ENCODE measurements around the gene LAMA2.

The LAMA2 gene

DNA sequence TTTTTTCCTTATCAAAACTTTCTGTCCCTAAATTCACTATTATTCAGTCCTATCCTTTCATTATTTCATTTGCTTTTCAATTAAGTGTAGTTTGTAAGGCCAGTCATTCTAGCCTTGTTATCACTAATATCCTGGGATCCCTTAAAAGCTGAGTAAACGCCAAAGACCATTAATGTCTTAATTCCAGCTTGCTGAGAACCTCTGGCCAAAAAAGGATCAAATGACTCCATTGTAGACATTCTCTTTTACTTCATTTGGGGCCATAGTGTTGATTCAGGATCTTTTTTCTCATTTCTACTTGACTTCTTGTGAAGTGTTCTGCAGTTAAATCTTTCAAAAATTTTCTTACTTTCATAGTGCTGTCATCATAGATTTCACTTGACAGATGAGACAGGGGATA, 379.7 kb downstream of the LAMA2 start:
- no peak for DNase-seq (ENCODE audit: low read depth in 2 of 2)

DNA sequence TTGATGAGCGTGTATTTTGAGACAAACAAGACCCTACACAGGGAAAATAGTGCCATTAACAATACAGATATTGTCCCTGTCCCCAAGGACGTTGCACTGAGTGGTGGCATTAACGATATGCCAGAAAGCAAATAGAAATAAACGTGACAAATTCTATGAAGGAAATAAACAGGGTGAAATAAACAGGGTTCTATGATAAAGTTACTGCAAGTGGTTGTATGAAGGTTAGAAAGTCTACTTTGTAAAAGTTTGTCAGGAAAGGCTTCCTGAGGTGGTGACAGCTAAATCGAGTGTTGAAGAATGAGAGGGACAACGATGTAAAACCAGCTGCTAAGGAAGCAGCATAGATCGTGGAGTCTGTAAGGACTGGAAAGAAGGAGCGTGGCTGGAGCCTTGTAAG, 380.2 kb downstream of the LAMA2 start:
- no peak for DNase-seq (ENCODE audit: low read depth in 2 of 2)

DNA sequence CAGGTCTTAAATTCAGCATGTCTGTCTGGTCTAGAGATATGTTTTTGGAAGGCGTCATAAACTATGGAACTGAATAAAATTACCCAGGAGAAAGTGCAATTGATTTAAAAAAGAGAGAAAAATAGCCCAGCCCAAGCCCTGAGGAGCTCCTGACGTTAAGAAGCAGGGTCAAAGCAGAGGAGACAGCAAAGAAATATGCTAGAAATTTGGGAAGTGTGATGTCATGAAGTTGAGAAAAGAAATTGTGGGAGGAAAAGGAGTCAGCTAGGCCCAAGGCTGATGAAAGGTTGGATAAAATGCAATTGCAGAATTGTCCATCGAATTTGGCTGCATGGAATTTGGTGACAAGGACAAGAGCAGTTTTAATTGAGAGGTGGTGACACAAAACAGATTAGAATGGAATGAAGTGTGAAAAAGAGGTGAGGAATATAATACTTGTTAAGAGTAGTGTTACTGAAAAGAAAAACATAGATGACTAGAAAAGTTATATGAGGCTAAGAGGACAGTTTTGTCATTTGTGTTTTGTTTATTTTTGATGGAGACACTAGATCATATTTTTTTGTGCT, 381.6 kb downstream of the LAMA2 start:
- DNase-seq (ENCODE audit: low read depth in 2 of 2), result no peak

DNA sequence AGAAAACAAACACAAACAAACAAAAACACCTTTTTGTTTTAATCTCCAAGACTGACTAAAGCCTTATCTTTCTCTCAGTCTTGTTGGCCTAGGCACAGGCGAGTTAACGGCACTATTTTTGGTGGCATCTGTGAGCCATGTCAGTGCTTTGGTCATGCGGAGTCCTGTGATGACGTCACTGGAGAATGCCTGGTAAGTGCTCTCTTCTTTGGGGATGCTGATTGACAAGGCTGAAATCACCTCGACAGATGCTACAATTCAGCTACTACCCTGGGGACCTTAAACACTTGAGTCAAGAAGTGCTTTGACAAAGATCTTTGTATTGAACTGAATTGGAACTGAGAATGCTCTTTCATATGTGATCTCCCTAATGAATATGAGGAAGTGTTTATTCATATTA, 384.1 kb downstream of the LAMA2 start:
- no peak for DNase-seq (ENCODE audit: low read depth in 2 of 2)

DNA sequence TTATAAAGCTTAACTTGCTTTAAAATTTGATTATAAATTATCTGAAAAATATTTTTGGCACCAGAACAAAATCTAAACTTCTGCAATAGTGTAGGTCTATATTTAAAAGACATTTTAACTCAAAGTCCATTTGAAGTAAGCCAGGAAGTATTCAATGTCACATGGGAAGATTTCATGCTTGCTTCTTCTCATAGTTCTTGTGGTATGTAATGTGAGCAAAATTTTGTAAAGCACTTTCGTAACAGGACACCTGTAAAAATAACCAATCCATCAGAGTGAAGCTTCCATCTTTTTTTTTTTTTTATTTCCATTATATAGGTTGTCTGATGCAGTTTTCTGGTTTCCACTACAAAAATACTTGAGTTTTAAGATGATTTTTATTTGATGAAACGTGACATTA, 386.1 kb downstream of the LAMA2 start:
- no peak for DNase-seq (ENCODE audit: low read depth in 2 of 2)

DNA sequence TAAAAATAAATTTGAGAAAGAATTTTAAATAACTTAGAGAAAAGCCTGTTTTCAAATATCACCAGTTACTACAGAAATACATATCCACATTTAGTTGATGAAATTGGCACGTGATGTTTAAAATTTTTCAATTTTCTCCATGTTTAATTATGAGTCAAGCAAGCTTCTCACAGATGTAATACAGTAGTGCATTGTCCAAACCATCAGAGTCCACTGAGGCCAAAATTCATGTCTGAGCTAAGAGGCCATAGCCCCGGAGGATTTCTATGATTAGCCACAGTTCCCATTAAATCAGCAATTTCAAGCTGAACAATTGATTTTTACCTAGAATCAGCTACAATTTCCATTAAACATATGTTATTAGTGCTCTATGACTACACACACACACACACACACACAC, 387.0 kb downstream of the LAMA2 start:
- no peak for DNase-seq (ENCODE audit: low read depth in 2 of 2)

DNA sequence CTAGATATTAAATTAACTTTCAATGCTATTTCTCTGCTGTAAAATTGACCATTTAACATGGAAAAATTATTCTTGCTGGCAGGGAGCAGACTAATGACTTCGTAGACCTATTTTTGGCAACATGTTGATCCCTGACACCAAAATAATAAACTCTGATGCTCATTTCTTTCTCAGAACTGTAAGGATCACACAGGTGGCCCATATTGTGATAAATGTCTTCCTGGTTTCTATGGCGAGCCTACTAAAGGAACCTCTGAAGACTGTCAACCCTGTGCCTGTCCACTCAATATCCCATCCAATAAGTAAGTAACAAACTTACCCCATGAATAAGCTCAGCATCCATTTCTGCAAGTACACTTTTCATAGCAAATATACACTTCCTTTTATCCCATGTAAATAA, 387.5 kb downstream of the LAMA2 start:
- DNase-seq (ENCODE audit: low read depth in 2 of 2), result no peak

DNA sequence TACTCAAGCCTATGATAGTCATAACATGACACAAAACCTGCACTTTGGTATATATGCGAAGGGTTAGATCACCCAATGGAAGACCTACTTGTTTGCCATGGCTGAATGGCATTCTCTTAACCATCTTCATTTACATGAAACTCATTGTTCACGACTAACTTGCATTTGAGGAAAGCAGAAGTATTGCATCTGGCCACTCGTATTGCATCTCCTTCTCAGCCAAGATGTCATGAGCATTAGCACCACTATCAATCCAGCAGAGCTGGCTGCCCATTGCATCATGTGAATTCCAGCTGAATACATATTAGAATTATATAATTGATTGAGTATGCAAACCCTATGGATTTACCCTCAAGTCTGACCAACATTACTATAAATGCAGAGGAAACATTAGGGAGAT, 390.2 kb downstream of the LAMA2 start:
- DNase-seq (ENCODE audit: low read depth in 2 of 2), result no peak

DNA sequence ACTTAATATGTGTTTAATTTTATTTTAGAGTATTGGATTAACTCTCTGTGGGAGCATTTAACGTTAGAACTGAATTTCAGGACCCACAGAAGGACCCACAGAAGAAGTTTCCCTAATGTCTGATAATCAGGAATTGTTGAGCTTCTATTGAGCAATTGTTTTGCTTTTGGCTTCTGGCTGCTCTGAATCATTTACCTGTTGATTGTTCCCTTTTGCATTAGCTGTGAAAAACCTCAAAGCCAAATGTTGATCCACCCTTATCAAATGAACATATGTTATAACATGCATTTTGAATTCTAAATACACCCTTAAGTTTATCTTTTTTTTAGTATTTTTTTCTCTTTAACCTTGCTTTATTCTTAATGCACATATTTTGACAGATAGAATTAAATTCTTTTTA, 393.5 kb downstream of the LAMA2 start:
- DNase-seq (ENCODE audit: low read depth in 2 of 2), result no peak

DNA sequence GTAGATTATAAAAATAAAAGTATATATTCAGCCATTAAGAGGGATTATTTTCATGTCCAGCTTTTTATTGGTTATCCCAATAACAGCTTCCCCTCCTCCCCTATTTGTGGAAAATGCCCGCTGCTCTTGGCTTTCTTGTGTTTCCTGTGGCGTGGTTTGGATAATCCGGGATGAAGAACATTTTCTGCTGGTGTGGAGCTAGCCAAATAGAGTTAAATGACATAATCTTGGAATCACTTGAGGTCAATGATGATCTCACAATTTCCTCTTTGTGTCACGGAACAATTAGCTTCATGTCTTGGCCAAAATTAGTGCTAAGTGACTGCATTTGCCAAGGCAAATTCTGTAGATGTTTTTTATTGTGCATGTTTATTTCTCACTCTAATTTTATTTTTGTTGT, 394.0 kb downstream of the LAMA2 start:
- no peak for DNase-seq (ENCODE audit: low read depth in 2 of 2)

DNA sequence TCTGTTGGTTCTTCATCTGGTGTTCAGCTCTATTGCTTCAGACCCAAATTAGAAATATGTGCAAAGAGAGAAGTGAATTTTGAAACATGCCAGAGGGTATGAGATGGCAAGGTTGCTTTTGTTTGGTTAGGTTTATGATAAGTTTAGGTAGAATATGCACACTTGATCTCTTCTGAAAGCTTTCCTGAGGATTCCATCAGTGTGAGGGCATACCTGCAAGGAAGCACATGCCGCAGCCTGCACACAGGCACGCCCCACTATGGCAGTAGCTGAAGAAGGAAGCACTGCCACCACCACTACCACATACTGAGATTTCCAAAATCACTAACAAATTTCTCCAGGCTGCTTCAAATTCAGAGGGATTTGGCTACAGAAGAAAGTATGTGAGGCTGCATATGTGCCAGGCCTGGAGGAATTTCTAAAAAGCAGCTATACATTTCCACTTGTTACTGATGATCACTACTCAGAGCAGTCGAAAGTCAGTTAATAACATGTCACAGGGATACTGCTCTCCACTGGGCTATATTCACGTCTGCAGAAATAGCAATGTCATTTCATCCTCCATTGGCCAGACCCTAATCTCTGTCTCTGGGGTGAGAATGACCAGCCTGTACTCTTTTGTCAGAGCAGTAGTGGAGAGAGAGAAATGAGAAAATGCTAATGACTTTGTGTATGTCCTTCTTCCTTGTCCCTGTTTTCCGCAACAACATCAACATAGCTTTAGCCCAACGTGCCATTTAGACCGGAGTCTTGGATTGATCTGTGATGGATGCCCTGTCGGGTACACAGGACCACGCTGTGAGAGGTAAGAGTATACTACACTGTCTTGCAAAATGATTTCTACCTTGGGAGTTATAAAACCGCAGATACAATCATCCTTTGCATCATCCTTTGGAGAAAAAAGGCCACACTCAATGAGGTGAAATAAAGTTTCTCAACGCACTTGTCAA, 396.7 kb downstream of the LAMA2 start:
- no peak for DNase-seq (ENCODE audit: low read depth in 2 of 2)

DNA sequence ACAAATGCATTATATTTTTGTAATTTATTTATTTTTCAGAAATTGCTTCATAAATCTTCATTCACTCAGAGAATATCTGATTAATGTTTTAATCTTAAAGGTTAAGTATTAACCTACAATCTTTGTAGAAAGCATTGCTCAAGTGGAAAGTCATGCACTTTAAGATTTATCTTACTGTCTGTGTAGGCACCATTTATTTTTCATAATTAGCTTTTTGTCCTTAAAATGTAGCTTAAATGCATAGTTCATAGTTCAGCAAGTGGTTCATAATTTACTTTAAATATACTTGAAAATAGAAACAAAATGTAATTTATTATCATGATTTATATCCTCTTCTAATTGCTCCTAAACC, 397.3 kb downstream of the LAMA2 start:
- no peak for DNase-seq (ENCODE audit: low read depth in 2 of 2)

DNA sequence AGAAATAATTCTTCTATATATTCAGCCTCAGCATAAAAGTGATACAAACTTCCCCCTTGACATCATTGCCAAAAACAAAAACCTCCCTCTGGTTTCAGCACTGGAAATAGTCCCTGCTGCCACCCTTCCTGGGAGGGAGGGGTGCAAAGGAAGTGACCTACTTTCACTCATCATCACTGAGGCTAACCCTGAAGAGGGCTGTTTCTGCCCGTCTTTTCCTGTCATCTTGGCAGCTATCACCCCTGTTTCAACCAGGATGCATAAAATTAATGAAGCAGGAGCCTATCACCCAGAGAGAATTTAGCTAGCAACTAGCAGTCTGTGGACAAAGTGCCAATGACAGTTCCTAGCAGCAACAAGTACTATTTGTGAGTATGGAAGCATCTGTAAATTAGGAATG, 397.8 kb downstream of the LAMA2 start:
- DNase-seq (ENCODE audit: low read depth in 2 of 2), result peak in 1 of 2 donors; percentile 14

DNA sequence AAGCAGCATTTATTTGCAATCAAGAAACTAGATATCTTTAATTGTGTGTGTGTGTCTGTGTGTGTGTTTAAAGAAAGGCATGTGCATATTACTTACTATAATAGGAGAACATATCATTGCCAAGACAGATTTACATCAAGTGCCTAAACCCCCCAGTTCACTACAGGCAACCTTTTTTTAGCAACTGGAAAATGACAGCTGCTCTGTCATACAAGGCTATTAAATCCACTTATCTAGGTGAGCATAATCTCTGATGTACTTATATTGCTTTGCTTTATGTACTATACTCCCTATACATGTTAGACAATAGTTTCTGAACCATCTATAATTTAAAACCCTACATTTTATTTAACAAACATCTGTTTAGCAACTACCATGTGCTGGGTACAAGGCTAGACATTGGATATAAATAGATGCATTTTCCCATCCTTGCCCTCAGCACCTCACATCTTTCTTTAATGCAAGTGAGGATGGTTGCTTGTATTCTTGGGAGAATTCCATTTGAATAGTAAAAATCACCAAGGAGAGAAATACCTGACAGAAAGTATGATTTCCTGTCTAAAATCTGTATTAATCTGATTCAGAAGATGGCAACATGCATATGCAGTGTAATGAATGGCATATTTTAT, 398.3 kb downstream of the LAMA2 start:
- DNase-seq (ENCODE audit: low read depth in 2 of 2), result no peak

DNA sequence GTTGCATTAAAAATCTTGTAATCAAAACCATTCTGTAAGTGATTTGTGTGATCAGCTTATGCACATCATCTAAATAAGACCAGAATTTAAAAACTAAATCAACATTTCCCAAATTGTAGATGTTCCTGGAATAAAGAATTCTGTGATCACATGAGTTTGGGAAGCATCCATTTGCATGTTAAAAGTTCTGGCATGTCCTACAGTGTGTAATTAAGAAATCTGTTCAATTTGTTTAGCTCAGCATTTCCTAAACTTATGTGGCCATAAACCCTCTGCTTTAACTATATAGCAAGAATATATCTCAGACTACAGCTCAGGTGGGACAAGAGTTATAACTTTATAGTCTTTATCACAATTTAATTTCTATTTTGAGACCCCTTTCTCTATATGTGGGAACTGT, 399.1 kb downstream of the LAMA2 start:
- no peak for DNase-seq (ENCODE audit: low read depth in 2 of 2)

DNA sequence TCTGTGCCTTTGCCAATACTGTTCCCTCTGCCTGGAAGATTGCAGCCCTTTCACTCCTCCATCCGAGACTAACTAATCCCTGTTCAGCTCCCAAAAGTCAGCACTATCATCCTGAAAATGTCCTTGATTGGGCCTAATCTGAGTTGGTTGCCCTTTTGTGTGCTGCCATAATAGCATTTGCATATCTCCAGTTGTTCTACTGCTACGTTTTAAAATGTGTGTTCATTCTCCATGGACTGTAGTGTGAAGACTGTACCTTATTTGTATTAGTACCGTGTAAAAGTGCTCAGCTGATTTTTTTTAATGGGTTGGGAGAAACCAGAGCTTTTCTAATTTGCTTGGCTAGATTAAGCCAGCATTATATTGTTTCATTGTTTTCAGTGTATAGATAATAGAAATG, 401.3 kb downstream of the LAMA2 start:
- no peak for DNase-seq (ENCODE audit: low read depth in 2 of 2)

DNA sequence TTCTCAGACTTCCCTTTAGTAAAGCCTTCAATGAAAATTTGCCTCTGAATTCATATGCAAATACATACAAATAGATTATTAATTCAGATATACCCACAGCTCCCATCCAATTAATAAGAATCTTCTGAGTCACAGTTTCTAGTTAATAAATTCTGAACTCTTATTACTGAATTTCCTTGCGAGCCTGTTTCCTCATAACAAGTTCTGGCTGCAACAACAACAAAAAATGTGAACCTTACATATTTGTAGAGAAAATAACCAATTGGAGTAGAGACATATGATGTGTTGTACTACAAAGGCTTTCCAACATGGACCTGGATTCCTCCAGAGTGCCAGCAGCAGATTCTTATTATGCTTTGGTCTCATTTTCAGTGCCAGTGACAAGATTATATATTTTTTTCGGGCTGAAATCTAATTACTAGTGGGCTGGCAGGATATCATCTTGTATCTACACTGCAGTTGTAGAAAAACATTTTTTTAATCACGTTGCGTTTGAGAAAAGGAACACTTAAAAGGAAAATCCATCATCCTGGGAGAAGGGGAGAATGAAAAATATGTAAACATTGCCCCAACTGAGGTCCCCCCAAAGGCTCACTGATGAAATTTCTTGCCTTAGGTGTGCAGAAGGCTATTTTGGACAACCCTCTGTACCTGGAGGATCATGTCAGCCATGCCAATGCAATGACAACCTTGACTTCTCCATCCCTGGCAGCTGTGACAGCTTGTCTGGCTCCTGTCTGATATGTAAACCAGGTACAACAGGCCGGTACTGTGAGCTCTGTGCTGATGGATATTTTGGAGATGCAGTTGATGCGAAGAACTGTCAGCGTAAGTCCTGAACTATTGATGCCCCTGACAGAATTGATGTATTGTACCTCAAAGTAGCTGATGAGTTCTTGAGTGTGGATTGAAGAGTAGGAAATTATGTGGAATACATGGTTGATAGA, 404.6 kb downstream of the LAMA2 start:
- no peak for DNase-seq (ENCODE audit: low read depth in 2 of 2)

DNA sequence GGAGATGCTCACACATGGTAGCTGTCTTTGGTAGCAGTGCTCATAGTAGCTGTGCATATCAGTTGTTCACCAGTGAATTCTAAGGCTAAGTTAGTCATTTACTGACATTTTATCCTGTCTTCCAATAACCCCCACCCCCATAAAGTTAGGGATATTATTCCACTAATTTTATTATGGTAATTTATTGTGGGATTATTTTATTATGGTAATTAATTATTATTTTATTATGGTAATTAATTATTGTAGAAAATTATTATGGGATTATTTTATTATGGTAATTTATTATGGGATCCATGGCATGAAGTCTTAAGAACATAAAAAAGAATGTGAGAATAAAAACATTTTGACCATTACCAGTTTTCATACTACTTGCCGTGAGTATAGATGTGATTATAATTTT, 406.5 kb downstream of the LAMA2 start:
- DNase-seq (ENCODE audit: low read depth in 2 of 2), result no peak

DNA sequence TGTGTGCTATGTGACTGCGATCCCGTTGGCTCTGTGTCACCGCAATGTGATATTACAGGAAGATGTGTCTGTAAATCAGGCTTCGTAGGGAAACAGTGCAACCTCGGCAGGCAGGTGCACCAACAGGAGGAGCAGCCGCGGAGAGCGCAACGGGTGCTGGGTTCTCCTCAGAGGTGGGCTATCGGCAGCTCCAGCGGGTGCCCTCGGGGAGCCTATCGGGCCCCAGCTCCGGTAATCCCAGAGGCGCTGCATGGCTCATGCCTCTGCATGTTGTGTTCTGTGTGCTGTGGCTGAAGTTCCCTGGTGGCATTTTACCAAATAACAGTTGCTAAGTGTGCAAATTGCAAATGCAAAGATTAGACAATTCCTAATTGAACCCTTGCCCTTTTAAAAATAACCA, 409.9 kb downstream of the LAMA2 start:
- DNase-seq (ENCODE audit: low read depth in 2 of 2), result no peak

DNA sequence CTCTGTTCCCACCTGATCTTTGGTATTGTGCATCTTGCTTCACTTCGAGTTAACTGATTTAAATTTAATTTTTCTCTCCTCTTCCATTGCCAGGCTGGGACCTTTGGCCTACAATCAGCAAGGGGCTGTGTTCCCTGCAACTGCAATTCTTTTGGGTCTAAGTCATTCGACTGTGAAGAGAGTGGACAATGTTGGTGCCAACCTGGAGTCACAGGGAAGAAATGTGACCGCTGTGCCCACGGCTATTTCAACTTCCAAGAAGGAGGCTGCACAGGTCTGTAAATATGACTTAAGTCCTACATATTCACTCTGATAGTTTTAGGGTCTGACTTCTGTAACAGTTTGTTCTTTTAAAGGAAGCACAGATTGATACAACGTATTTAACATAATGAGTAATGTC, 414.7 kb downstream of the LAMA2 start:
- no peak for DNase-seq (ENCODE audit: low read depth in 2 of 2)

DNA sequence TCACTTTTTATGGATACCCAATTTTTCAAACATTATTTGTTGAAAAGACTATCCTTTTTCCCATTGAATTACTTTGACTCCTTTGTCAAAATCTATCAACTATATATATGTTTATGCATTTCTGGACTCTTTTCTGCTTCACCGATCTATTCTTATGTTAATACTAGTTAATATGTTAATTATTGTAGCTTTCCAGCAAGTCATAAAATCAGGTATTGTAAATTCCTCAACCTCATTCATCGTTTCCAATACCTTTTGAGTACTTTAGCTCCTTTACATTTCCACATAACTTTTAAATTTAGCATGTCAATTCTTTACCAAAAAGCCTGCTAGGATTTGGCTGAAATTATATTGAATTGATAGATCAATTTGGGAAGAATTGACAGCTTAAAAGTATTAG, 419.7 kb downstream of the LAMA2 start:
- no peak for DNase-seq (ENCODE audit: low read depth in 2 of 2)

DNA sequence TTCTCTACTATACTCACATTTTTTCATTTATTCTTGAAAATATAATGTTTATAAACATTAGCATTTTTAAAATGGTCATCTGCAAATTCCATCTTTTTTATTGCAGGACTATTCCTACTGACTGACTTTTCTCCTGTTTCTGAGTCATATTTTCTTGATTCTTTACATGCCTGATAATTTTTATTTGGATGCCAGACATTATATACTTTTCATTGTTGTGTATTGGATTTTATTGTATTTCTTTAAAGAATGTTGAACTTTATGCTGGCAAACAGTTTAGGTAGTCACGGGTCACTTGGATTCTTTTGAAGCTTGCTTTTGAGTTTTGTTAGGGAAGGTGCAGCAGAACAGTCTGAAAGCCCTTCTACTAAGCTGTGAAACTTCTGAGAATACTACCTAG, 423.9 kb downstream of the LAMA2 start:
- no peak for DNase-seq (ENCODE audit: low read depth in 2 of 2)

Measured in stimulated activated CD8-positive, alpha-beta memory T cell treated with anti-CD3 and anti-CD28 coated beads, Interleukin-15, amount 100 ng/mL, for 4 hours (primary cell).